Nephron (organoid): ENCODE results near the gene WDR53.
"Not testable (repeated sequence)": the region's sequence is repeated elsewhere in the genome, so short reads cannot be mapped to it uniquely, and the experiment has no call there.

Experiments
- H3K27ac Mint-ChIP-seq, 3 experiments: 2 replicates each; pipeline ENCODE4 v1.8.0; 2020; ENCODE audit warnings: mixed read lengths in 3 of 3, mild to moderate bottlenecking in 2 of 3, moderate library complexity in 1 of 3
- H3K27me3 Mint-ChIP-seq: 2 replicates; pipeline ENCODE4 v1.8.0; 2021; ENCODE audit warnings: low read depth, mild to moderate bottlenecking, moderate library complexity, mixed read lengths
- H3K36me3 Mint-ChIP-seq: 2 replicates; pipeline ENCODE4 v1.8.0; 2020; ENCODE audit warnings: low read depth, mixed read lengths
- H3K4me1 Mint-ChIP-seq: 2 replicates; pipeline ENCODE4 v1.8.0; 2020; ENCODE audit warnings: mixed read lengths
- H3K4me3 Mint-ChIP-seq, 3 experiments: 2 replicates each; pipeline ENCODE4 v1.8.0; 2020; ENCODE audit warnings: mild to moderate bottlenecking in 3 of 3, mixed read lengths in 3 of 3, moderate library complexity in 2 of 3
- H3K9me3 Mint-ChIP-seq: 2 replicates; pipeline ENCODE4 v1.8.0; 2020; ENCODE audit warnings: mixed read lengths
- CTCF ChIP-seq, 3 experiments: fragments of 200-600 bp; sonication (generic); IDR thresholded peaks; one replicate each; pipeline ENCODE4 v1.5.0; 2021; ENCODE audit warnings: antibody characterized with exemption in 3 of 3; ENCODE audit not compliant: unreplicated experiment in 3 of 3

Gene WDR53

DNA sequence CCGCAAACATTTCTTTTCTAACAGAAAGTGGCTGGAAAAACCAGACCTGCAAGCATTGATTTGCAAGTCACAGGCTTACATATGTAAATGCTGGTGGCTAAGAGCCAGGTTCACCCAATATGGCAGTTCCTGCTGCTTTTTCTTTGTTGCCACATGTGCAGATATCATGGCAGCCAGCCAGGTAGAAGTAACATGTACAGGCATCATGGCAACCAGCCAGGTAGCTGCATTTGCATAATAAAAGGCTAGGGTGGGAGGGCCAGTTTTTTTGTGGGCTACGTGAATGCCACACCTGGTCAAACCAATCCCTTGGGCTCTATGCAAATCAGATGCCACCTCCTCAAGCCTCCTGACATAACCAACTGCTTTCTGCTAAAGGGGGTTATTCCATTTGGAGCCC is 50.4 kb downstream of the WDR53 start:
- Mint-ChIP-seq H3K27ac (no peak overlapping the region), H3K4me3 (no peak overlapping the region), H3K27me3 (peaks cover 3% of the 10 kb centered on the region), H3K9me3 (peaks cover 65% of the 10 kb centered on the region), H3K36me3 (peaks cover 14% of the 10 kb centered on the region), H3K4me1 (no peaks in the 10 kb centered on the region)
- TF ChIP-seq CTCF (IDR thresholded peaks at IDR 0.05; ENCODE audit: unreplicated experiment in 3 of 3): no peak

DNA sequence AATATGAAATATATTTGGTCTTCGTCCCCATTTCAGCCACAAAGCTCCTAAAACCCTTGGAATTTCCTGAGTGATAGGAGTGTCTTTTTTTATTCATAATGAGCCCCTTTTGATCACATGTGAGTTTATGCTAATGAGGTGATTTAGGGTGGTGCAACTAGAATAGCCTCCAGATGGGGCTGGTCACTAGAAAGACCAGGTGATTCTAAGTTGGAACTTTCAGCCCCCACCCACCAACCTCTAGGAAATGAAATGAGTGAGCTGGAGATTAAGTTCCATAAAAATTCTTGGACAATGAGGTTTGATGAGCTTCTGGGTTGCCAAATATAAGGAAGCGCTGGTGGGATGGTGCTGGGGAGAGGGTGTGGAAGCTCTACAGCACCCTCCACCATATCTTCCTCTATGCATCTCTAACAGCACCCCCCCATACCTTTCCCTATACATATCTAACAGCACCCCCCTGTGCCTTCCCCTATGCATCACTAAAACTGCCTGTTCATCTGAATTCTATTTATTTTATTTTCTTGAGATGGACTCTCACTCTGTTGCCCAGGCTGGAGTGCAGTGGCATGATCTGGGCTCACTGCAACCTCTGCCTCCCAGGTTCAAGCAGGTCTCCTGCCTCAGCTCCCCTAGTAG is 51.1 kb downstream of the WDR53 start:
- Mint-ChIP-seq H3K4me3 (no peak overlapping the region), H3K27ac (no peak overlapping the region), H3K36me3 (peaks cover 14% of the 10 kb centered on the region), H3K9me3 (peaks cover 60% of the 10 kb centered on the region), H3K27me3 (no peaks in the 10 kb centered on the region), H3K4me1 (no peaks in the 10 kb centered on the region)
- no peak for TF ChIP-seq CTCF (IDR thresholded peaks at IDR 0.05; ENCODE audit: unreplicated experiment in 3 of 3)

DNA sequence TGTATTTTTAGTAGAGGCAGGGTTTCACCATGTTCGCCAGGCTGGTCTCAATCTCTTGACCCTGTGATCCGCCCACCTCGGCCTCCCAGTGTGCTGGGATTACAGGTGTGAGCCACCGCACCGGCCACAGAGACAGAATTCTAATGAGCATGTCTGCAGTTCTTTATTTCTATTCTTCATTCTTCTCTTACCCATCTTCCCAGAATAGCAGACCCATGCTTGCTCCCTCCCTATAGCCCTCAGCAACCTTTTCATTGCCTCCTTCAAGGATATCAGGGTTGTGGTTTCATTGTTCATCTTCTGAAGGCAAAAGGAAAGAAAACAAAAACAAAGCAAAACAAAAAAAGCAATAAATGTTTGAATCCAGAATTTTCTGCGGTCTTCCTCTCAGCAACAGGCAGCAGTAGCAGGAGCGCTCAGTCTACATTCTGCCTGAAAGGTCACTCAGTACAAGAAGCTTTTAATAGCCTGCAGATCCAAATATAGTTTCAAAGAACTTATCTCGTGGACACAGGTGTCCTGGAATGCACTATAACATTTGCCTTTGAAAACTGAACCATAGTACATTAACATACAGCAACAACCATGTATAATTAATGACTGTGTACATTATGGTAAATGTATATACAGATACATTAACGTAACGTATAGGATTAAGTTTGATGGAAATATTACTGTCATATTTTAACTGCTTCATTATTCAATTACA is 53.3 kb downstream of the WDR53 start, which contains the start of gene SMCO1:
SMCO1 (minus strand) TSS at position 434 of the 709 bp plus-strand sequence; CDS start at position 297, 137 bp downstream.
- H3K9me3 Mint-ChIP-seq: peaks cover 47% of the 10 kb centered on the region
- H3K27me3 Mint-ChIP-seq: peaks cover 4% of the 10 kb centered on the region
- no peak within 1 kb of the TSS for H3K4me3 Mint-ChIP-seq
- H3K36me3 Mint-ChIP-seq: peaks cover 5% of the 10 kb centered on the region
- H3K27ac Mint-ChIP-seq: no peak within 1 kb of the TSS
- no peak for TF ChIP-seq CTCF (IDR thresholded peaks at IDR 0.05; ENCODE audit: unreplicated experiment in 3 of 3)
- no peaks in the 10 kb centered on the region for H3K4me1 Mint-ChIP-seq

GRCh38 chr3:196514350-196514716 is 54.0 kb downstream of the WDR53 start:
- Mint-ChIP-seq H3K27me3 (peaks cover 4% of the 10 kb centered on the region), H3K36me3 (no peaks in the 10 kb centered on the region), H3K4me3 (no peak overlapping the region), H3K27ac (no peak overlapping the region), H3K9me3 (peaks cover 40% of the 10 kb centered on the region), H3K4me1 (no peaks in the 10 kb centered on the region)
- TF ChIP-seq CTCF (IDR thresholded peaks at IDR 0.05; ENCODE audit: unreplicated experiment in 3 of 3): no peak

- Mint-ChIP-seq H3K27ac (no peak overlapping the region), H3K36me3 (no peaks in the 10 kb centered on the region), H3K4me1 (no peaks in the 10 kb centered on the region), H3K9me3 (peaks cover 34% of the 10 kb centered on the region), H3K4me3 (no peak overlapping the region), H3K27me3 (peaks cover 4% of the 10 kb centered on the region)
- no peak for TF ChIP-seq CTCF (IDR thresholded peaks at IDR 0.05; ENCODE audit: unreplicated experiment in 3 of 3)
Measured at GRCh38 chr3:196513697-196514349, 54.5 kb downstream of the WDR53 start.

DNA sequence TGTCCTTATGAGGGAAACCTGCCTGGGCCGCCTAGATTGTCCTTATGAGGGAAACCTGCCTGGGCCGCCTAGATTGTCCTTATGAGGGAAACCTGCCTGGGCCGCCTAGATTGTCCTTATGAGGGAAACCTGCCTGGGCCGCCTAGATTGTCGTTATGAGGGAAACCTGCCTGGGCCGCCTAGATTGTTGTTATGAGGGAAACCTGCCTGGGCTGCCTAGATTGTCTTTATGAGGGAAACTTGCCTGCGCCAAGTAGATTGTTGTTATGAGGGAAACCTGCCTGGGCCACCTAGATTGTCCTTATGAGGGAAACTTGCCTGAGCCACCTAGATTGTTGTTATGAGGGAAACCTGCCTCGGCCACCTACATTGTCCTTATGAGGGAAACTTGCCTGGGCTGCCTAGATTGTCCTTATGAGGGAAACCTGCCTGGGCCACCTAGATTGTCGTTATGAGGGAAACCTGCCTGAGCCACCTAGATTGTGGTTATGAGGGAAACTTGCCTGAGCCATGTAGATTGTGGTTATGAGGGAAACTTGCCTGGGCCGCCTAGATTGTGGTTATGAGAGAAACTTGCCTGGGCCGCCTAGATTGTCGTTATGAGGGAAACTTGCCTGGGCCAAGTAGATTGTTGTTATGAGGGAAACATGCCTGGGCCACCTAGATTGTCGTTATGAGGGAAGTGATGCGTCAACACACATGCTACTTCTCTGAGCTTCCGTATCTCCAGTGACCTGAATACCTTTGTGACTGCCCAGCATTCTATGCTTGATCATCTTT is 56.5 kb downstream of the WDR53 start:
- peaks cover 23% of the 10 kb centered on the region for H3K9me3 Mint-ChIP-seq
- H3K36me3 Mint-ChIP-seq, H3K27me3 Mint-ChIP-seq, H3K4me3 Mint-ChIP-seq, H3K27ac Mint-ChIP-seq, H3K4me1 Mint-ChIP-seq: not testable (repeated sequence)

DNA sequence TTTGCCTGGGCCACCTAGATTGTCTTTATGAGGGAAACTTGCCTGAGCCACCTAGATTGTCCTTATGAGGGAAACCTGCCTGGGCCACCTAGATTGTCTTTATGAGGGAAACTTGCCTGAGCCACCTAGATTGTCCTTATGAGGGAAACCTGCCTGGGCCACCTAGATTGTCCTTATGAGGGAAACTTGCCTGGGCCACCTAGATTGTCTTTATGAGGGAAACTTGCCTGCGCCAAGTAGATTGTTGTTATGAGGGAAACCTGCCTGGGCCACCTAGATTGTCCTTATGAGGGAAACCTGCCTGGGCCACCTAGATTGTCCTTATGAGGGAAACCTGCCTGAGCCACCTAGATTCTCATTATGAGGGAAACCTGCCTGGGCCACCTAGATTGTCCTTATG is 57.2 kb downstream of the WDR53 start:
- H3K4me3 Mint-ChIP-seq, H3K4me1 Mint-ChIP-seq: not testable (repeated sequence)

More for the DNA sequence above, 57.2 kb downstream of the WDR53 start:
- not testable (repeated sequence) for H3K36me3 Mint-ChIP-seq, H3K27me3 Mint-ChIP-seq, H3K27ac Mint-ChIP-seq
- H3K9me3 Mint-ChIP-seq: peaks cover 21% of the 10 kb centered on the region
